HepG2 (cell line): Measurements from ENCODE around the gene GEMIN2. TPM values are rescaled to one million over a fixed set of nuclear protein-coding genes. Genes with fewer than 3 reads are reported as not detected.

Source experiments
- CBX1 ChIP-seq: IDR thresholded peaks from one replicate; pipeline ENCODE4 v1.6.1; 2016; ENCODE audit warnings: antibody characterized with exemption, low read depth
- KIAA2018 ChIP-seq: sonication (generic); formaldehyde crosslinking; IDR thresholded peaks from 2 replicates; pipeline ENCODE4 v1.5.0; 2020; ENCODE audit warnings: mild to moderate bottlenecking, missing genetic modification reagents, borderline replicate concordance
- KLF13 ChIP-seq: sonication (generic); formaldehyde crosslinking; IDR thresholded peaks from 2 replicates; pipeline ENCODE4 v1.4.0; 2020; ENCODE audit warnings: mild to moderate bottlenecking, missing genetic modification reagents
- MBD4 ChIP-seq: IDR thresholded peaks from 2 replicates; pipeline ENCODE4 v1.6.1; 2012; ENCODE audit warnings: low read length, inconsistent platforms, borderline replicate concordance
- MED8 ChIP-seq: sonication (generic); formaldehyde crosslinking; IDR thresholded peaks from 2 replicates; pipeline ENCODE4 v1.8.1; 2023; ENCODE audit warnings: mild to moderate bottlenecking, missing genetic modification reagents; ENCODE audit not compliant: insufficient replicate concordance
- MTA3 ChIP-seq: sonication (generic); formaldehyde crosslinking; IDR thresholded peaks from 2 replicates; pipeline ENCODE4 v1.4.0; 2020; ENCODE audit warnings: missing genetic modification reagents
- MXD4 ChIP-seq: IDR thresholded peaks from 2 replicates; pipeline ENCODE4 v1.6.1; 2016; ENCODE audit warnings: mild to moderate bottlenecking, missing biosample characterization, missing genetic modification reagents
- SP140L ChIP-seq: sonication (generic); formaldehyde crosslinking; IDR thresholded peaks from 2 replicates; pipeline ENCODE4 v1.4.0; 2020; ENCODE audit warnings: missing genetic modification reagents, borderline replicate concordance
- THAP11 ChIP-seq: IDR thresholded peaks from 2 replicates; pipeline ENCODE4 v1.6.1; 2016; ENCODE audit warnings: missing biosample characterization, missing genetic modification reagents
- ZSCAN31 ChIP-seq: sonication (generic); formaldehyde crosslinking; IDR thresholded peaks from 2 replicates; pipeline ENCODE4 v1.5.0; 2020; ENCODE audit warnings: low read depth, mild to moderate bottlenecking, missing genetic modification reagents
- polyA plus RNA-seq, 8 experiments: library from polyadenylated mRNA; depleted of rRNA in 3 of 8; stranded (reverse) in 7 of 8; unstranded in 1 of 8; fragments of >200 nt; fragmentation: Illumina TruSeq in 4 of 8; extraction: Trizol in 4 of 8; gene quantifications; 2 replicates each; pipeline versions ENCODE4 v1.2.1 to v1.2.3, GENCODE V29; 2011 to 2016; ENCODE audit warnings: low read depth in 4 of 8, missing spikeins in 1 of 8, mixed read lengths in 1 of 8; ENCODE audit not compliant: insufficient read depth in 1 of 8
- total RNA-seq, 5 experiments: library from RNA; depleted of rRNA; stranded (reverse); fragments of >200 nt; fragmentation: Illumina TruSeq; extraction: Trizol; gene quantifications; 2 replicates each; pipeline ENCODE4 v1.2.3, GENCODE V29; 2016; ENCODE audit warnings: low read depth in 1 of 5

Gene GEMIN2
- total and polyA plus RNA-seq, 2 of the 13 experiments (the other 11 are each of a cell fraction or from before 2014, with no cell fraction given), result 54.8 to 110 TPM

DNA sequence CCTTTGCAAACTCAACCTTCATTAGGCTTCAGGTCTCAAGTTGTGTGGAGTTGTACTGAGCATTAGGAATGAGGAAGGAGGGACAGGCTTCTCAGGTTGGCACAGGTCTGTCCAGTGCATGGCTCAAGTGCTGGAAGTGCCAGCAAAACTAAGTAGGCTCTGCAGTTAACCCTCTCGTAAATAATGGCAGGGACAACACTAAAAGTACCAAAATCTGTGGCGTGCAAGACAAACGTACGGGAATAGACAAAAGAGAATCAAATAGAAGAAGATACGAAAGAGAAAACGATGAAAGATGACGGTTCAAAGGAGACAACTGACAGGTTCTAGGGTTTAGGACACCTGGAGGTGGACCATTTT, 55.4 kb downstream of the GEMIN2 start (continued):
- TF ChIP-seq KIAA2018 (CRISPR knock-in tag), result peak; percentile 38
- TF ChIP-seq MTA3 (CRISPR knock-in tag), result 0 out of 2 replicates have a peak, but pooled peaks have one; percentile 31
- no peak for TF ChIP-seq MED8 (CRISPR knock-in tag)
- TF ChIP-seq KLF13, result 0 out of 2 replicates have a peak, but pooled peaks have one; percentile 9
- peak; percentile 61; the same call in 1 of the 2 replicates for TF ChIP-seq SP140L (CRISPR knock-in tag)
- no peak for TF ChIP-seq MXD4 (CRISPR knock-in tag)
- TF ChIP-seq MBD4, result no peak
- no peak for TF ChIP-seq ZSCAN31 (CRISPR knock-in tag)
- no peak for TF ChIP-seq CBX1
- no peak for TF ChIP-seq THAP11 (CRISPR knock-in tag)
